HL-60/S4 treated with phorbol 12-myristate 13-acetate at 8.2 ng/mL for 4 days and 3 days (cell line): ENCODE measurements around the gene ALAS1.

ENCODE experiments used
- in situ Hi-C: fragments of 300-500 bp; cut with MboI; formaldehyde crosslinking; loops from 2 replicates; pipeline ENCODE4 v1.15.0; 2022; ENCODE audit warnings: low sequenced_read_pairs

Gene ALAS1

GRCh38 chr3:52233108-52233591 lies 35.2 kb downstream of the ALAS1 start:
- in situ Hi-C loops, result loop anchor here (10.0 kb wide), 1 partner anchor 112 kb away; no protein-coding TSS in a partner anchor

- in situ Hi-C loops, result loop anchor here (10.0 kb wide), 1 partner anchor 111 kb away; no protein-coding TSS in a partner anchor
Observed at GRCh38 chr3:52233968-52234367, 36.0 kb downstream of the ALAS1 start.

GRCh38 chr3:52234516-52235447 lies 36.8 kb downstream of the ALAS1 start:
- in situ Hi-C loops, result loop anchor here (10.0 kb wide), 1 partner anchor 110 kb away; no protein-coding TSS in a partner anchor

GRCh38 chr3:52236424-52236886 lies 38.5 kb downstream of the ALAS1 start:
- in situ Hi-C loops, result loop anchor here (10.0 kb wide), 1 partner anchor 108 kb away; no protein-coding TSS in a partner anchor

- in situ Hi-C loops, result loop anchor here (10.0 kb wide), 1 partner anchor 108 kb away; no protein-coding TSS in a partner anchor
Observed at GRCh38 chr3:52237006-52237656, 39.2 kb downstream of the ALAS1 start.

GRCh38 chr3:52237657-52238172 lies 39.8 kb downstream of the ALAS1 start:
- in situ Hi-C loops, result loop anchor here (10.0 kb wide), 1 partner anchor 107 kb away; no protein-coding TSS in a partner anchor

GRCh38 chr3:52238193-52238760 lies 40.3 kb downstream of the ALAS1 start:
- in situ Hi-C loops, result loop anchor here (10.0 kb wide), 1 partner anchor 107 kb away; no protein-coding TSS in a partner anchor

- in situ Hi-C loops, result loop anchor here (10.0 kb wide), 1 partner anchor 106 kb away; no protein-coding TSS in a partner anchor
Observed at GRCh38 chr3:52238761-52239701, 41.1 kb downstream of the ALAS1 start, which contains the start of gene TWF2. TWF2 (minus strand) TSS chr3:52239158; CDS start chr3:52239016, 142 bp downstream.

GRCh38 chr3:52240059-52240885 lies 42.3 kb downstream of the ALAS1 start:
- in situ Hi-C loops, result no loop called here

GRCh38 chr3:52240886-52241370 lies 43.0 kb downstream of the ALAS1 start:
- in situ Hi-C loops, result no loop called here

GRCh38 chr3:52242039-52242438 lies 44.1 kb downstream of the ALAS1 start:
- in situ Hi-C loops, result no loop called here

GRCh38 chr3:52243791-52244628 lies 46.0 kb downstream of the ALAS1 start:
- in situ Hi-C loops, result no loop called here

GRCh38 chr3:52245322-52246263 lies 47.6 kb downstream of the ALAS1 start, which contains the start of gene PPM1M:
PPM1M (plus strand) TSS chr3:52245759; CDS start chr3:52245825, 66 bp downstream.
- in situ Hi-C loops, result no loop called here

- in situ Hi-C loops, result no loop called here
Observed at GRCh38 chr3:52246264-52246620, 48.3 kb downstream of the ALAS1 start.

GRCh38 chr3:52246728-52247408 lies 48.9 kb downstream of the ALAS1 start:
- in situ Hi-C loops, result no loop called here
